Ectodermal cell (in vitro differentiated cells): ENCODE measurements around the gene RAPGEF4.

Experiments
- H3K27ac ChIP-seq: 2 replicates; pipeline ENCODE4 v1.7.0; 2013; ENCODE audit warnings: mild to moderate bottlenecking, low read depth, low read length; ENCODE audit not compliant: insufficient read depth, poor library complexity, severe bottlenecking
- H3K27me3 ChIP-seq: 2 replicates; pipeline ENCODE4 v1.7.0; 2013; ENCODE audit warnings: mild to moderate bottlenecking, low read length; ENCODE audit not compliant: insufficient read depth, control insufficient read depth, poor library complexity, severe bottlenecking
- H3K36me3 ChIP-seq: one replicate; pipeline ENCODE4 v1.7.0; 2013; ENCODE audit warnings: low read length; ENCODE audit not compliant: control insufficient read depth, insufficient read depth
- H3K4me1 ChIP-seq: one replicate; pipeline ENCODE4 v1.7.0; 2013; ENCODE audit warnings: low read length; ENCODE audit not compliant: control insufficient read depth, insufficient read depth
- H3K4me3 ChIP-seq: 2 replicates; pipeline ENCODE4 v1.7.0; 2013; ENCODE audit warnings: low read depth, low read length, control low read depth; ENCODE audit not compliant: insufficient read depth
- H3K9me3 ChIP-seq: 2 replicates; pipeline ENCODE4 v1.7.0; 2013; ENCODE audit warnings: mild to moderate bottlenecking, low read length, moderate library complexity; ENCODE audit not compliant: control insufficient read depth
- WGBS, 2 experiments: methylation state at CpG; one replicate each; pipeline ENCODE4 v1.1.7; 2013; ENCODE audit warnings: missing lambda C conversion rate in 2 of 2; 5-methylcytosine and 5-hydroxymethylcytosine counted together

RAPGEF4 gene

GRCh38 chr2:172893671-172894070 is 158.0 kb downstream of the RAPGEF4 start:
- WGBS, 2 experiments: 91 to 95% methylated on average over 2 of the region's 2 CpGs
- H3K27me3 ChIP-seq: no peaks in the 10 kb centered on the region

GRCh38 chr2:172894689-172895387 is 159.2 kb downstream of the RAPGEF4 start:
- Histone ChIP-seq H3K36me3 (no peaks in the 10 kb centered on the region), H3K4me3 (no peak overlapping the region), H3K27ac (no peak overlapping the region), H3K9me3 (no peaks in the 10 kb centered on the region), H3K4me1 (no peaks in the 10 kb centered on the region), H3K27me3 (no peaks in the 10 kb centered on the region)
- whole genome bisulfite sequencing, 2 experiments: 94 to 95% methylated on average over 7 of the region's 7 CpGs

More at GRCh38 chr2:172893671-172894070, 158.0 kb downstream of the RAPGEF4 start:
- Histone ChIP-seq H3K36me3 (no peaks in the 10 kb centered on the region), H3K4me1 (no peaks in the 10 kb centered on the region), H3K27ac (no peak overlapping the region), H3K9me3 (no peaks in the 10 kb centered on the region), H3K4me3 (no peak overlapping the region)

- no peaks in the 10 kb centered on the region for H3K9me3 ChIP-seq
- H3K4me1 ChIP-seq: no peaks in the 10 kb centered on the region
- no peaks in the 10 kb centered on the region for H3K36me3 ChIP-seq
- no peak overlapping the region for H3K4me3 ChIP-seq
- no peaks in the 10 kb centered on the region for H3K27me3 ChIP-seq
- H3K27ac ChIP-seq: no peak overlapping the region
- 88 to 92% methylated on average over 4 of the region's 4 CpGs for WGBS, 2 experiments
Measured at GRCh38 chr2:172896661-172897081, 161.0 kb downstream of the RAPGEF4 start.

GRCh38 chr2:172900871-172901270 is 165.2 kb downstream of the RAPGEF4 start:
- Histone ChIP-seq H3K4me1 (no peaks in the 10 kb centered on the region), H3K4me3 (no peak overlapping the region), H3K36me3 (no peaks in the 10 kb centered on the region), H3K27me3 (no peaks in the 10 kb centered on the region), H3K9me3 (no peaks in the 10 kb centered on the region), H3K27ac (no peak overlapping the region)
- WGBS, 2 experiments: 89 to 100% methylated on average over 2 of the region's 3 CpGs

- no peak overlapping the region for H3K27ac ChIP-seq
- peaks cover 7% of the 10 kb centered on the region for H3K4me1 ChIP-seq
- H3K9me3 ChIP-seq: no peaks in the 10 kb centered on the region
- H3K36me3 ChIP-seq: no peaks in the 10 kb centered on the region
- H3K27me3 ChIP-seq: no peaks in the 10 kb centered on the region
- WGBS, 2 experiments: 80 to 84% methylated on average over 4 of the region's 4 CpGs
- H3K4me3 ChIP-seq: no peak overlapping the region
Measured at GRCh38 chr2:172901913-172902312, 166.3 kb downstream of the RAPGEF4 start.

- Histone ChIP-seq H3K36me3 (no peaks in the 10 kb centered on the region), H3K9me3 (no peaks in the 10 kb centered on the region), H3K27me3 (no peaks in the 10 kb centered on the region), H3K27ac (no peak overlapping the region), H3K4me3 (no peak overlapping the region), H3K4me1 (peaks cover 7% of the 10 kb centered on the region)
- WGBS, 2 experiments: 91 to 93% methylated on average over 1 of the region's 1 CpG
Measured at GRCh38 chr2:172904236-172904635, 168.6 kb downstream of the RAPGEF4 start.

- Histone ChIP-seq H3K4me1 (peaks cover 7% of the 10 kb centered on the region), H3K36me3 (no peaks in the 10 kb centered on the region), H3K9me3 (no peaks in the 10 kb centered on the region), H3K4me3 (no peak overlapping the region), H3K27ac (no peak overlapping the region), H3K27me3 (no peaks in the 10 kb centered on the region)
- 41 to 50% methylated on average over 3 of the region's 3 CpGs for WGBS, 2 experiments
Measured at GRCh38 chr2:172905937-172906811, 170.5 kb downstream of the RAPGEF4 start.

- 91 to 96% methylated on average over 3 of the region's 3 CpGs for WGBS, 2 experiments
- H3K27ac ChIP-seq: no peak overlapping the region
- peaks cover 7% of the 10 kb centered on the region for H3K4me1 ChIP-seq
- H3K4me3 ChIP-seq: no peak overlapping the region
- H3K9me3 ChIP-seq: no peaks in the 10 kb centered on the region
- no peaks in the 10 kb centered on the region for H3K36me3 ChIP-seq
- H3K27me3 ChIP-seq: no peaks in the 10 kb centered on the region
Measured at GRCh38 chr2:172908275-172908674, 172.6 kb downstream of the RAPGEF4 start.

GRCh38 chr2:172909454-172909853 is 173.8 kb downstream of the RAPGEF4 start:
- no peaks in the 10 kb centered on the region for H3K27me3 ChIP-seq
- H3K4me3 ChIP-seq: no peak overlapping the region
- WGBS, 2 experiments: 90 to 97% methylated on average over 3 of the region's 3 CpGs
- no peaks in the 10 kb centered on the region for H3K9me3 ChIP-seq
- H3K36me3 ChIP-seq: no peaks in the 10 kb centered on the region
- peaks cover 7% of the 10 kb centered on the region for H3K4me1 ChIP-seq
- no peak overlapping the region for H3K27ac ChIP-seq

GRCh38 chr2:172912266-172912665 is 176.6 kb downstream of the RAPGEF4 start:
- H3K4me3 ChIP-seq: no peak overlapping the region
- H3K9me3 ChIP-seq: no peaks in the 10 kb centered on the region
- H3K4me1 ChIP-seq: no peaks in the 10 kb centered on the region
- no peak overlapping the region for H3K27ac ChIP-seq
- no peaks in the 10 kb centered on the region for H3K36me3 ChIP-seq
- 93 to 97% methylated on average over 1 of the region's 1 CpG for WGBS, 2 experiments
- no peaks in the 10 kb centered on the region for H3K27me3 ChIP-seq
